ENCODE results near the gene ERI3. TPM values are rescaled to one million over a fixed set of nuclear protein-coding genes. Genes with fewer than 3 reads are reported as not detected.

The ERI3 gene
- total RNA-seq, 1 donor from 2014 or later = 31.0 TPM

DNA sequence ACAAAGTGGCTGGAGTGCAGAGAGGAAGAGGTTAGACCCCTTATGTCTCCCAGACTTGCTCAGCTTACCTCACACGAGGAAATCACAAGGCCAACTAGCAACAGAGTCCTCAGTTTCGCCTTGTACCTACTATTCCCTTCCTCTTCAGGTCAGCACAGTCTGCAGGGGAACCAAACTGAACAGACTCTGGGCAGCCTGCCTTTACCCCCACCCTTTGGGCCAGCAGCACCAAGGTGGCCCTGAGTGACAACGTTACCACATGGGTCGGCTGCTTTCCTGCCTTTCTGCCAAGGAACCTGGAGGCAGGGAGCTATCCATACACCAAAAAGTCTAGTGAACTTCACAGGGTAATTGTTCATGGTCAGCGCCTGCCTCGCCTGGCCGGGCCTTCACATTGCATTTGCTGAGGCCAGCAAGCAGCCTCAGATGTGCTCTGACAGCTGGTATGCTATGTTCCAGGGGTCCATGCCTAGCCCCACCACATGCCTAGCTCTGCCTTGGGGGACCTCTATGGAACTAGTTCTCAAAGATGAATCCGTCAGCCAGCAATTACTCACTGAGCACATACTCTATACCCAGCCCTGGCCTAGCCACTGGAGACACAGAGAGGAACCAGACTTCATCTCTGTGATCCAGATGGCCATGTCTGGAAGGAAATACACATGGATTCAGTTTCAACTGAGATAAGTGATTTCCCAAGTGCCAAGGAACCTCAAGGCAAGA, 72.2 kb downstream of the ERI3 start:
- H3K4me3 Mint-ChIP-seq = no peak overlapping the region
- H3K27me3 Mint-ChIP-seq (ENCODE audit: insufficient read depth, low read depth) = no peaks in the 10 kb centered on the region
- DNase-seq (ENCODE audit: low spot score) = no peak
- TF ChIP-seq, protein P1, sequence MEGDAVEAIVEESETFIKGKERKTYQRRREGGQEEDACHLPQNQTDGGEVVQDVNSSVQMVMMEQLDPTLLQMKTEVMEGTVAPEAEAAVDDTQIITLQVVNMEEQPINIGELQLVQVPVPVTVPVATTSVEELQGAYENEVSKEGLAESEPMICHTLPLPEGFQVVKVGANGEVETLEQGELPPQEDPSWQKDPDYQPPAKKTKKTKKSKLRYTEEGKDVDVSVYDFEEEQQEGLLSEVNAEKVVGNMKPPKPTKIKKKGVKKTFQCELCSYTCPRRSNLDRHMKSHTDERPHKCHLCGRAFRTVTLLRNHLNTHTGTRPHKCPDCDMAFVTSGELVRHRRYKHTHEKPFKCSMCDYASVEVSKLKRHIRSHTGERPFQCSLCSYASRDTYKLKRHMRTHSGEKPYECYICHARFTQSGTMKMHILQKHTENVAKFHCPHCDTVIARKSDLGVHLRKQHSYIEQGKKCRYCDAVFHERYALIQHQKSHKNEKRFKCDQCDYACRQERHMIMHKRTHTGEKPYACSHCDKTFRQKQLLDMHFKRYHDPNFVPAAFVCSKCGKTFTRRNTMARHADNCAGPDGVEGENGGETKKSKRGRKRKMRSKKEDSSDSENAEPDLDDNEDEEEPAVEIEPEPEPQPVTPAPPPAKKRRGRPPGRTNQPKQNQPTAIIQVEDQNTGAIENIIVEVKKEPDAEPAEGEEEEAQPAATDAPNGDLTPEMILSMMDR (IDR thresholded peaks at IDR 0.05) = no peak
- Histone ChIP-seq H3K4me3 (no peak overlapping the region), H3K4me1 (no peaks in the 10 kb centered on the region), H3K9ac (no peak overlapping the region), H2AFZ (replicated peaks) (no peak overlapping the region), H3K79me2 (ENCODE audit: low read depth) (no peaks in the 10 kb centered on the region), H4K20me1 (ENCODE audit: low read depth) (peaks cover 27% of the 10 kb centered on the region), H3F3A (ENCODE audit: low read depth) (no peaks in the 10 kb centered on the region), H3K4me2 (no peak overlapping the region), H3K36me3 (no peaks in the 10 kb centered on the region), H3K27me3 (no peaks in the 10 kb centered on the region), H3K27ac (no peak overlapping the region), H3K9me3 (ENCODE audit: low read depth) (no peaks in the 10 kb centered on the region)
- H3K4me1 Mint-ChIP-seq = no peaks in the 10 kb centered on the region
- no peak overlapping the region for H3K27ac Mint-ChIP-seq
- H3K36me3 Mint-ChIP-seq = peaks cover 24% of the 10 kb centered on the region
- H3K9me3 Mint-ChIP-seq = no peaks in the 10 kb centered on the region

DNA sequence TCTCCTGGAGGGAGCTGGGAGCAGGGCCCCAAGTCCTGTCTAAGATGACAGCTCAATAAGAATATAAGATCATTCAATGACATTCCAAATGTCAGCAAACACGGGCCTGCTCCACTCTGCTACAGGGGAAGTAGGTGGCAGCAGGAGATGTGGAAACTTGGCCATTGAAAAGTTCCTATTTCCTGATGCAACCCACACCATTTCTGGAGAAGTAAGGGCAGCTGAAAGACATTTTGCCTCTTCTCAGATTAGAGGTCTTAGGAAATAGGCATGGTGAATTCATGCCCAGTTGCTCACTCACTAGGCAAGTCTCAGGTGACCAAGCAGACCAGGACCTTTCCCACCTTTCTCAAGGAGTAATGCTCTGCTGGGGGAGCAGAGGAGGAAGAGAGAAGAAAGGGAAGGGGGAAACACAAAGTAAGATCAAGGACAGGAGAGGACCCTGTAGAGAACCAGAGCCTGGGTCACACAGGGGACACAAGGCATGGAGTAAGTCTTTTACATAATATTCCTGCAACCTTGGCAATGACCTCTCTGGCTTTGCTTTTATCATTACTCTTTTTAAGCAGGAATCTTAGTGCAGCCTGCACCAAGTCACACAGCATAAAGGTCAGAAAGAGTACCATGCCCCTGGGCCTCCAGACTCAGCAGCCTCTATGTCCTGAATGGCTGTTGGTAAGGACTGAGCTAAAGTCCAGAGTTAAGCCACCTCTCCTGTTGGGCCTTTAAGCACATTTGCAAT, 72.9 kb downstream of the ERI3 start:
- Histone ChIP-seq H3K36me3 (no peaks in the 10 kb centered on the region), H3K4me2 (no peak overlapping the region), H3K27ac (no peak overlapping the region), H3K9ac (no peak overlapping the region), H2AFZ (replicated peaks) (no peak overlapping the region), H3K4me1 (no peaks in the 10 kb centered on the region), H3F3A (ENCODE audit: low read depth) (no peaks in the 10 kb centered on the region), H4K20me1 (ENCODE audit: low read depth) (peaks cover 27% of the 10 kb centered on the region), H3K4me3 (no peak overlapping the region), H3K27me3 (no peaks in the 10 kb centered on the region), H3K9me3 (ENCODE audit: low read depth) (no peaks in the 10 kb centered on the region), H3K79me2 (ENCODE audit: low read depth) (no peaks in the 10 kb centered on the region)
- no peak overlapping the region for H3K27ac Mint-ChIP-seq
- no peak overlapping the region for H3K4me3 Mint-ChIP-seq
- no peaks in the 10 kb centered on the region for H3K4me1 Mint-ChIP-seq
- peaks cover 20% of the 10 kb centered on the region for H3K36me3 Mint-ChIP-seq
- TF ChIP-seq, protein P1 (IDR thresholded peaks at IDR 0.05) = no peak
- TF ChIP-seq EZH2phosphoT487 (IDR thresholded peaks at IDR 0.05) (no peak), EZH2 (IDR thresholded peaks at IDR 0.05) (no peak)
- H3K9me3 Mint-ChIP-seq = no peaks in the 10 kb centered on the region
- DNase-seq (ENCODE audit: low spot score) = no peak
- H3K27me3 Mint-ChIP-seq (ENCODE audit: insufficient read depth, low read depth) = no peaks in the 10 kb centered on the region

DNA sequence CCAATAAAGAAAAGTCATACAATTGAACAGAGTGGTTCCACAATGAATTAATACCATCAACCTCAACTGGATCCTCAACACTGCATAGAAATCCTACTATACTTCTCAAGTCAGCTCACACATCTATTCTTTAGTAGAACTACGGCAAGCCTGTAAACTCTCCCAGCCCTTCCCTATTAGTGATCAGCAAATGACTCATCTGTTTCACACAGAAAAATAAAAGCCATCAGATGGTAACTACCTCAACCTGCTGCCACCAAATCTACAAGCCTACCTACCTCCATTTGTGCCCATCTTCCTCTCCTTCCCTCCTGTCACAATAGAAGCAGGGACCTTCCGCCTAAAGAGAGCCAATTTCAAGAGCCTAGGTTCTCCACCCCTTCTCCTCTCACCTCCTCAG, 78.2 kb downstream of the ERI3 start:
- H2AFZ ChIP-seq (replicated peaks) = no peak overlapping the region
- H3K4me2 ChIP-seq = no peak overlapping the region
- no peaks in the 10 kb centered on the region for H3K9me3 Mint-ChIP-seq
- H3K27ac ChIP-seq = no peak overlapping the region
- peaks cover 5% of the 10 kb centered on the region for H3K36me3 Mint-ChIP-seq
- no peaks in the 10 kb centered on the region for H3K36me3 ChIP-seq
- no peak overlapping the region for H3K4me3 ChIP-seq
- H4K20me1 ChIP-seq (ENCODE audit: low read depth) = peaks cover 37% of the 10 kb centered on the region
- no peak overlapping the region for H3K27ac Mint-ChIP-seq
- no peaks in the 10 kb centered on the region for H3K27me3 ChIP-seq
- H3K4me1 Mint-ChIP-seq = peaks cover 11% of the 10 kb centered on the region
- H3K79me2 ChIP-seq (ENCODE audit: low read depth) = no peaks in the 10 kb centered on the region
- H3K9me3 ChIP-seq (ENCODE audit: low read depth) = no peaks in the 10 kb centered on the region
- TF ChIP-seq, protein P1 (IDR thresholded peaks at IDR 0.05) = no peak
- TF ChIP-seq EZH2 (IDR thresholded peaks at IDR 0.05) = no peak
- TF ChIP-seq EZH2phosphoT487 (IDR thresholded peaks at IDR 0.05) = no peak
- H3K27me3 Mint-ChIP-seq (ENCODE audit: insufficient read depth, low read depth) = no peaks in the 10 kb centered on the region
- H3K4me1 ChIP-seq = peaks cover 17% of the 10 kb centered on the region
- H3K4me3 Mint-ChIP-seq = no peak overlapping the region
- DNase-seq (ENCODE audit: low spot score) = no peak
- no peaks in the 10 kb centered on the region for H3F3A ChIP-seq (ENCODE audit: low read depth)
- H3K9ac ChIP-seq = no peak overlapping the region
